Measurements from ENCODE around the gene RNF207.

GRCh38 chr1:6175411-6175828 lies 30.5 kb upstream of the RNF207 start:
- TF ChIP-seq, protein P1, sequence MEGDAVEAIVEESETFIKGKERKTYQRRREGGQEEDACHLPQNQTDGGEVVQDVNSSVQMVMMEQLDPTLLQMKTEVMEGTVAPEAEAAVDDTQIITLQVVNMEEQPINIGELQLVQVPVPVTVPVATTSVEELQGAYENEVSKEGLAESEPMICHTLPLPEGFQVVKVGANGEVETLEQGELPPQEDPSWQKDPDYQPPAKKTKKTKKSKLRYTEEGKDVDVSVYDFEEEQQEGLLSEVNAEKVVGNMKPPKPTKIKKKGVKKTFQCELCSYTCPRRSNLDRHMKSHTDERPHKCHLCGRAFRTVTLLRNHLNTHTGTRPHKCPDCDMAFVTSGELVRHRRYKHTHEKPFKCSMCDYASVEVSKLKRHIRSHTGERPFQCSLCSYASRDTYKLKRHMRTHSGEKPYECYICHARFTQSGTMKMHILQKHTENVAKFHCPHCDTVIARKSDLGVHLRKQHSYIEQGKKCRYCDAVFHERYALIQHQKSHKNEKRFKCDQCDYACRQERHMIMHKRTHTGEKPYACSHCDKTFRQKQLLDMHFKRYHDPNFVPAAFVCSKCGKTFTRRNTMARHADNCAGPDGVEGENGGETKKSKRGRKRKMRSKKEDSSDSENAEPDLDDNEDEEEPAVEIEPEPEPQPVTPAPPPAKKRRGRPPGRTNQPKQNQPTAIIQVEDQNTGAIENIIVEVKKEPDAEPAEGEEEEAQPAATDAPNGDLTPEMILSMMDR (IDR thresholded peaks at IDR 0.05) = no peak
- TF ChIP-seq POLR2A (IDR thresholded peaks at IDR 0.05) (no peak), POLR2AphosphoS5 (IDR thresholded peaks at IDR 0.05) (no peak)
